IPS-NIHi7 (cell line): ENCODE data around the gene ING3.
A peak's percentile ranks its signal among the peaks of the same experiment; 100 is the strongest.

Experiments
- DNase-seq: peaks from one replicate; pipeline ENCODE4 v3.0.0; 2012; ENCODE audit warnings: mixed read lengths; ENCODE audit errors: extremely low spot score

ING3 gene

GRCh38 chr7:120950539-120951308 lies at the start of gene ING3:
Gene ING3, plus strand, starts transcription at chr7:120950777. Its CDS starts 120 bp downstream, at chr7:120950897.
- DNase-seq, result peak; percentile 92

GRCh38 chr7:120915314-120916105 lies 35.1 kb upstream of the ING3 start:
- no peak for DNase-seq

GRCh38 chr7:120916121-120916520 lies 34.5 kb upstream of the ING3 start:
- no peak for DNase-seq

GRCh38 chr7:120916538-120916937 lies 34.0 kb upstream of the ING3 start:
- DNase-seq, result no peak

GRCh38 chr7:120919466-120919865 lies 31.1 kb upstream of the ING3 start:
- no peak for DNase-seq

GRCh38 chr7:120920034-120920433 lies 30.5 kb upstream of the ING3 start:
- DNase-seq, result no peak

GRCh38 chr7:120920591-120921274 lies 29.8 kb upstream of the ING3 start:
- no peak for DNase-seq

GRCh38 chr7:120924837-120925236 lies 25.7 kb upstream of the ING3 start:
- no peak for DNase-seq

GRCh38 chr7:120925392-120925791 lies 25.2 kb upstream of the ING3 start:
- DNase-seq, result no peak

GRCh38 chr7:120926943-120927346 lies 23.6 kb upstream of the ING3 start:
- DNase-seq, result peak; percentile 23

GRCh38 chr7:120927454-120928103 lies 23.0 kb upstream of the ING3 start:
- no peak for DNase-seq

GRCh38 chr7:120931243-120931642 lies 19.3 kb upstream of the ING3 start:
- DNase-seq, result no peak

GRCh38 chr7:120933475-120933874 lies 17.1 kb upstream of the ING3 start:
- no peak for DNase-seq

GRCh38 chr7:120939345-120939744 lies 11.2 kb upstream of the ING3 start:
- DNase-seq, result no peak

GRCh38 chr7:120941064-120941463 lies 9.5 kb upstream of the ING3 start:
- no peak for DNase-seq

- DNase-seq, result no peak
Observed at GRCh38 chr7:120941856-120942255, 8.7 kb upstream of the ING3 start.

GRCh38 chr7:120942861-120943260 lies 7.7 kb upstream of the ING3 start:
- no peak for DNase-seq

- DNase-seq, result no peak
Observed at GRCh38 chr7:120944826-120945562, 5.6 kb upstream of the ING3 start.

GRCh38 chr7:120947980-120948379 lies 2.6 kb upstream of the ING3 start:
- DNase-seq, result no peak

GRCh38 chr7:120949393-120949911 lies 1.1 kb upstream of the ING3 start:
- no peak for DNase-seq

- DNase-seq, result no peak
Observed at GRCh38 chr7:120949998-120950538, 509 bp upstream of the ING3 start.
